Measurements from ENCODE around the gene CNP.
"Not testable (repeated sequence)": the region's sequence is repeated elsewhere in the genome, so short reads cannot be mapped to it uniquely, and the experiment has no call there.

- TF ChIP-seq CTCF, POLR2A (IDR thresholded peaks at IDR 0.05): not testable (repeated sequence)
These were observed 47.1 kb downstream of the CNP start for GRCh38 chr17:42013740-42014139.

Measured in thyroid gland (tissue), 4 donors.